AG04449 (cell line): ENCODE data around the gene ANKRD18B.

Experiments used
- CTCF ChIA-PET: fragments of 350-600 bp; formaldehyde crosslinking; extraction: SDS; loops from one replicate; lab custom pipeline; 2021; ENCODE audit warnings: antibody characterized with exemption; lab: Yijun Ruan, JAX
- POLR2A ChIA-PET: fragments of 400-600, 350-600 bp; formaldehyde crosslinking; extraction: SDS; loops from one replicate; lab custom pipeline; 2020; ENCODE audit warnings: antibody characterized with exemption, inconsistent platforms; lab: Yijun Ruan, JAX
- DNase-seq: peaks from one replicate; pipeline ENCODE4 v3.0.0-alpha.2; 2010; ENCODE audit warnings: low read depth, low spot score
- H3K4me3 ChIP-seq: 2 replicates; pipeline ENCODE4 v1.5.1; 2011; ENCODE audit warnings: low read depth, mild to moderate bottlenecking, control low read depth, low read length
- TF ChIP-seq, protein P1 (sequence below): IDR thresholded peaks from one replicate; pipeline ENCODE4 v1.5.1; 2011; ENCODE audit warnings: mild to moderate bottlenecking, moderate library complexity, low read length, control low read depth, inconsistent platforms; ENCODE audit not compliant: insufficient read depth; ENCODE audit errors: missing control alignments

The ANKRD18B gene

DNA sequence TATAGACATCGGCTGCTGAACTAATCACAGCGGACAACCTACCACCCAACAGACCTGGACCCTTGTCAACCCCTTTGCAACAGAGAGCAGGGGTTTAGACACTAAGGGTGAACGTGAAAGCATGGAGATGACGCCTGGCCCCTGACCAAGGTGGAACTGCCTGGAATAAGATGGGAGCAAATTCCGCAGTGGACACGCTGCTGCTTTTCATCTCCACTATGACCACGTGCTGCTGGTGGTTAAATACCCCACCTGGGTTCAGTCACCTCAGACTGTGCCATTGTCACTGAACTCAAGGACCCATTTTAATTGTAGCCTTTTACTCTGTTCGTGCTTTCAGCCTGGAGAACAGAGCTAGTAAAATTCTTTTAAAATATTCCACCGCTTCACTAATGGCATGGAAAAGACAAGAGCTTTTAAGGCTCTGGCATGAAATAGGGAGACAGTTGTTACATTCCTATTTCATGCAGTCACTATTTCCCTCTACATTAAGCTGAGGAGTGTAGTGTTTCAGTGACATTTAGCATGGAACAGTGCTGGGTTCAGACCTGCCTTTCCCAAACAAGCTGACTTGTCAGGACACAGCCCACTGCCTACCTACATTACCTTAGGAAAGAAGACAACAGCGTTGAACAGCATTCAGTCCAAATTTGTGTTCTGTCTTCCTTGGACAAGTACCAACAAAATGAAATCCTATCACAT lies 96.8 kb downstream of the ANKRD18B start:
- ChIA-PET CTCF (interaction anchor here (0.9 to 16.0 kb wide), 6 partner anchors 8 to 221 kb away, joined by 3 to 591 read pairs (median 5); no protein-coding TSS in a partner anchor), POLR2A (no interaction called here)
- DNase-seq = peak; percentile 49
- no peak overlapping the region for H3K4me3 ChIP-seq
- TF ChIP-seq, protein P1, sequence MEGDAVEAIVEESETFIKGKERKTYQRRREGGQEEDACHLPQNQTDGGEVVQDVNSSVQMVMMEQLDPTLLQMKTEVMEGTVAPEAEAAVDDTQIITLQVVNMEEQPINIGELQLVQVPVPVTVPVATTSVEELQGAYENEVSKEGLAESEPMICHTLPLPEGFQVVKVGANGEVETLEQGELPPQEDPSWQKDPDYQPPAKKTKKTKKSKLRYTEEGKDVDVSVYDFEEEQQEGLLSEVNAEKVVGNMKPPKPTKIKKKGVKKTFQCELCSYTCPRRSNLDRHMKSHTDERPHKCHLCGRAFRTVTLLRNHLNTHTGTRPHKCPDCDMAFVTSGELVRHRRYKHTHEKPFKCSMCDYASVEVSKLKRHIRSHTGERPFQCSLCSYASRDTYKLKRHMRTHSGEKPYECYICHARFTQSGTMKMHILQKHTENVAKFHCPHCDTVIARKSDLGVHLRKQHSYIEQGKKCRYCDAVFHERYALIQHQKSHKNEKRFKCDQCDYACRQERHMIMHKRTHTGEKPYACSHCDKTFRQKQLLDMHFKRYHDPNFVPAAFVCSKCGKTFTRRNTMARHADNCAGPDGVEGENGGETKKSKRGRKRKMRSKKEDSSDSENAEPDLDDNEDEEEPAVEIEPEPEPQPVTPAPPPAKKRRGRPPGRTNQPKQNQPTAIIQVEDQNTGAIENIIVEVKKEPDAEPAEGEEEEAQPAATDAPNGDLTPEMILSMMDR = no peak
